Transverse colon (tissue), 4 donors: ENCODE data around the gene PALMD. TPM values are rescaled to one million over a fixed set of nuclear protein-coding genes. Genes with fewer than 3 reads are reported as not detected.

ENCODE experiments used
- DNase-seq: peaks from one replicate; pipeline ENCODE4 v3.0.0-alpha.2; 2019
- H3K27ac ChIP-seq, 4 donors: fragments of 200-600 bp; sonication (generic); 2 replicates each; pipeline ENCODE4 v1.5.1; 2016 to 2018; ENCODE audit warnings: inconsistent platforms in 4 of 4
- H3K27me3 ChIP-seq: fragments of 200-600 bp; sonication (generic); 2 replicates; pipeline ENCODE4 v1.5.1; 2017; ENCODE audit warnings: inconsistent platforms
- H3K36me3 ChIP-seq, 4 donors: fragments of 200-600 bp; sonication (generic); 2 replicates each; pipeline ENCODE4 v1.5.1; 2017 to 2019; ENCODE audit warnings: inconsistent platforms in 4 of 4
- H3K4me1 ChIP-seq, 4 donors: fragments of 200-600 bp; sonication (generic); 2 replicates each; pipeline ENCODE4 v1.5.1; 2017 to 2020; ENCODE audit warnings: inconsistent platforms in 4 of 4
- H3K4me3 ChIP-seq, 4 donors: fragments of 200-600 bp; sonication (generic); 1 replicate in 1 of 4; 2 replicates in 3 of 4; pipeline versions ENCODE4 v1.5.1 to v1.6.1; 2017 to 2019; ENCODE audit warnings: inconsistent platforms in 4 of 4
- H3K9me3 ChIP-seq, 2 donors: fragments of 200-600 bp; sonication (generic); 2 replicates each; pipeline ENCODE4 v1.5.1; 2017 to 2019; ENCODE audit warnings: inconsistent platforms in 2 of 2
- CTCF ChIP-seq, 5 experiments: fragments of 200-600 bp in 3 of 5; fragments of 450-650 bp in 2 of 5; sonication (generic) in 3 of 5; IDR thresholded peaks; 1 replicate in 2 of 5; 2 replicates in 3 of 5; pipeline ENCODE4 v1.5.1; 2016 to 2017; ENCODE audit warnings: antibody characterized with exemption in 5 of 5, inconsistent platforms in 3 of 5, mild to moderate bottlenecking in 2 of 5, moderate library complexity in 1 of 5
- EP300 ChIP-seq: sonication (generic); formaldehyde crosslinking; IDR thresholded peaks from one replicate; pipeline ENCODE4 v1.6.1; 2017; ENCODE audit warnings: antibody characterized with exemption, low read depth
- POLR2A ChIP-seq: fragments of 450-650 bp; IDR thresholded peaks from one replicate; pipeline ENCODE4 v1.6.1; 2016; ENCODE audit warnings: antibody characterized with exemption, mild to moderate bottlenecking, moderate library complexity
- POLR2AphosphoS5 ChIP-seq, 3 donors: sonication (generic); formaldehyde crosslinking; IDR thresholded peaks; one replicate each; pipeline ENCODE4 v1.6.1; 2016; ENCODE audit warnings: antibody characterized with exemption in 3 of 3
- WGBS, 2 donors: methylation state at CpG; one replicate each; pipeline ENCODE4 v1.1.5; 2018; ENCODE audit warnings: low coverage in 1 of 2; 5-methylcytosine and 5-hydroxymethylcytosine counted together
- in situ Hi-C, 4 donors: fragments of 200-750 bp; cut with MboI; loops; one replicate each; pipeline versions ENCODE4 v1.15.0 to v1.15.1; 2017; ENCODE audit warnings: low sequenced_read_pairs in 3 of 4, low pct_ligation_motif_present in 1 of 4, low pct_unique_long_range_greater_than_20kb in 1 of 4
- intact Hi-C: fragments of 100-400 bp; cut with DNase I; formaldehyde crosslinking; loops from one replicate; pipeline ENCODE4 v1.15.1; 2023; ENCODE audit warnings: low total_unique reads
- total RNA-seq, 4 donors: library from RNA; depleted of rRNA; stranded (reverse); fragments of >200 nt; gene quantifications; one replicate each; pipeline ENCODE4 v1.1.0, GENCODE V29; 2016

PALMD gene
- total RNA-seq, 4 donors from 2014 or later, result 1.9 to 4.4 (median 2.9) TPM

- Histone ChIP-seq H3K27me3 (no peaks in the 10 kb centered on the region), H3K36me3 (no peaks in the 10 kb centered on the region), H3K4me3 (no peak overlapping the region), H3K9me3 (no peaks in the 10 kb centered on the region), H3K27ac (no peak overlapping the region), H3K4me1 (no peaks in the 10 kb centered on the region)
- TF ChIP-seq CTCF (IDR thresholded peaks at IDR 0.05) (no peak), POLR2AphosphoS5 (IDR thresholded peaks at IDR 0.05) (no peak), EP300 (no peak), POLR2A (no peak)
- no peak for DNase-seq
- in situ Hi-C loops, result loop anchor here in 2 of 4 donors (10.0 to 25.0 kb wide), 2 partner anchors 518 to 521 kb away; no protein-coding TSS in a partner anchor
- intact Hi-C loops, result loop anchor here (10.0 kb wide), 1 partner anchor 521 kb away; no protein-coding TSS in a partner anchor
Observed at GRCh38 chr1:99705385-99705784, 59.5 kb downstream of the PALMD start.

GRCh38 chr1:99707535-99708142 lies 61.7 kb downstream of the PALMD start:
- peak; percentile 71 for DNase-seq
- no peaks in the 10 kb centered on the region for H3K4me1 ChIP-seq
- H3K9me3 ChIP-seq, result no peaks in the 10 kb centered on the region
- no peak overlapping the region for H3K27ac ChIP-seq
- H3K36me3 ChIP-seq, result no peaks in the 10 kb centered on the region
- intact Hi-C loops, result loop anchor here (10.0 kb wide), 1 partner anchor 523 kb away; no protein-coding TSS in a partner anchor
- in situ Hi-C loops, result loop anchor here in 2 of 4 donors (10.0 to 25.0 kb wide), 2 partner anchors 520 to 523 kb away; no protein-coding TSS in a partner anchor
- H3K4me3 ChIP-seq, result no peak overlapping the region
- TF ChIP-seq POLR2AphosphoS5 (IDR thresholded peaks at IDR 0.05), result no peak
- TF ChIP-seq CTCF (IDR thresholded peaks at IDR 0.05), result peak; percentile 74 to 80 (median 77)
- no peaks in the 10 kb centered on the region for H3K27me3 ChIP-seq
- 17 to 20% methylated on average over 4 of the region's 4 CpGs for WGBS, 2 donors

DNA sequence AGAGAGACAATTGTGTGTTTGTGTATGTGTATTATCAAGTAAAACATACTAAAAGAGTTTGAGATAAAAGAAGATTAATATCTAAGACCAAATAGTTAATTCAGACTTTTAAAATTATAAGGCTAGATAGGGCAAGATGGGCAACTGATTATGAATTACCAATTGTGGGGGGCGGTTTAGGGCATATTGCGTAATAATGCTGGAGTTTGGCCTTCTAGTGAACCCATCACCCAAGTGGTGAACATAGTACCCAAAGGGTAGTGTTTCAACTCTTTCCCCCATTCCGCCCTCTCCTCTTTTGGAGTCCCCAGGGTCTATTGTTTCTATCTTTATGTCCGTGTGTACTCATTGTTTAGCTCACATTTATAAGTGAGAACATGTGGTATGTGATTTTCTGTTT lies 65.1 kb downstream of the PALMD start:
- DNase-seq, result no peak
- Histone ChIP-seq H3K9me3 (no peaks in the 10 kb centered on the region), H3K4me3 (no peak overlapping the region), H3K27ac (no peak overlapping the region), H3K27me3 (no peaks in the 10 kb centered on the region), H3K36me3 (no peaks in the 10 kb centered on the region), H3K4me1 (peaks cover 0 to 4% (median 0%) of the 10 kb centered on the region in 4 donors)
- 88 to 100% methylated on average over 2 to 4 of the region's 4 CpGs for WGBS, 2 donors
- intact Hi-C loops, result no loop called here
- in situ Hi-C loops, result loop anchor here in 1 of 4 donors (25.0 kb wide), 1 partner anchor 524 kb away; no protein-coding TSS in a partner anchor
- no peak for TF ChIP-seq POLR2A
- TF ChIP-seq CTCF (IDR thresholded peaks at IDR 0.05), result no peak
- TF ChIP-seq EP300, result no peak
- TF ChIP-seq POLR2AphosphoS5 (IDR thresholded peaks at IDR 0.05), result no peak

GRCh38 chr1:99713006-99713405 lies 67.1 kb downstream of the PALMD start:
- Histone ChIP-seq H3K4me3 (no peak overlapping the region), H3K9me3 (no peaks in the 10 kb centered on the region), H3K27me3 (no peaks in the 10 kb centered on the region), H3K36me3 (no peaks in the 10 kb centered on the region), H3K4me1 (peaks cover 0 to 4% (median 0%) of the 10 kb centered on the region in 4 donors), H3K27ac (no peak overlapping the region)
- in situ Hi-C loops (loop anchor here in 1 of 4 donors (25.0 kb wide), 1 partner anchor 526 kb away; no protein-coding TSS in a partner anchor), intact Hi-C loops (no loop called here)
- 78 to 82% methylated on average over 2 of the region's 2 CpGs for WGBS, 2 donors
- TF ChIP-seq CTCF (IDR thresholded peaks at IDR 0.05), result no peak
- TF ChIP-seq POLR2AphosphoS5 (IDR thresholded peaks at IDR 0.05), result no peak
- TF ChIP-seq POLR2A, result no peak
- no peak for TF ChIP-seq EP300
- DNase-seq, result no peak
